IMR-90 (cell line): ENCODE results near the gene HPN.

ENCODE experiments used
- BHLHE40 ChIP-seq: fragments of 150-350 bp; IDR thresholded peaks from 2 replicates; pipeline ENCODE4 v1.6.1; 2016; ENCODE audit warnings: mild to moderate bottlenecking, low read depth, low read length
- FOS ChIP-seq: fragments of 150-350 bp; IDR thresholded peaks from 2 replicates; pipeline ENCODE4 v1.6.1; 2016; ENCODE audit warnings: low read depth, low read length
- MAFK ChIP-seq: IDR thresholded peaks from 2 replicates; pipeline ENCODE4 v1.6.1; 2012; ENCODE audit warnings: low read depth, low read length, improper control_type of control experiment
- MAZ ChIP-seq: IDR thresholded peaks from 2 replicates; pipeline ENCODE4 v1.6.1; 2012; ENCODE audit warnings: low read depth, mild to moderate bottlenecking, low read length, improper control_type of control experiment, moderate library complexity, borderline replicate concordance
- MXI1 ChIP-seq: IDR thresholded peaks from 2 replicates; pipeline ENCODE4 v1.6.1; 2012; ENCODE audit warnings: low read depth, mild to moderate bottlenecking, low read length, moderate library complexity, borderline replicate concordance
- POLR2A ChIP-seq: IDR thresholded peaks from 2 replicates; pipeline ENCODE4 v1.6.1; 2012; ENCODE audit warnings: mild to moderate bottlenecking, low read depth, low read length
- RAD21 ChIP-seq: IDR thresholded peaks from 2 replicates; pipeline ENCODE4 v1.6.1; 2012; ENCODE audit warnings: low read length, improper control_type of control experiment
- RCOR1 ChIP-seq: IDR thresholded peaks from 2 replicates; pipeline ENCODE4 v1.6.1; 2012; ENCODE audit warnings: mild to moderate bottlenecking, low read length, improper control_type of control experiment; ENCODE audit not compliant: insufficient replicate concordance
- RFX5 ChIP-seq: IDR thresholded peaks from 2 replicates; pipeline ENCODE4 v1.8.0; 2012; ENCODE audit warnings: low read depth, mild to moderate bottlenecking, low read length, moderate library complexity
- SMC3 ChIP-seq: fragments of 150-350 bp; IDR thresholded peaks from 2 replicates; pipeline ENCODE4 v1.6.1; 2016; ENCODE audit warnings: low read depth, mild to moderate bottlenecking, antibody characterized with exemption, low read length, moderate library complexity
- TF ChIP-seq, protein P1 (sequence below): conservative IDR thresholded peaks from 2 replicates; pipeline ENCODE4 v1.5.1; 2012; ENCODE audit warnings: mild to moderate bottlenecking, low read depth, low read length, improper control_type of control experiment
- TF ChIP-seq, protein P2 (sequence below): fragments of 150-350 bp; IDR thresholded peaks from 2 replicates; pipeline ENCODE4 v1.6.1; 2016; ENCODE audit warnings: low read depth, mild to moderate bottlenecking, low read length, moderate library complexity, borderline replicate concordance
- TF ChIP-seq, protein P3 (sequence below): fragments of 150-350 bp; IDR thresholded peaks from 2 replicates; pipeline ENCODE4 v1.6.1; 2017; ENCODE audit warnings: mild to moderate bottlenecking, antibody characterized with exemption, low read length, low read depth

DNA sequence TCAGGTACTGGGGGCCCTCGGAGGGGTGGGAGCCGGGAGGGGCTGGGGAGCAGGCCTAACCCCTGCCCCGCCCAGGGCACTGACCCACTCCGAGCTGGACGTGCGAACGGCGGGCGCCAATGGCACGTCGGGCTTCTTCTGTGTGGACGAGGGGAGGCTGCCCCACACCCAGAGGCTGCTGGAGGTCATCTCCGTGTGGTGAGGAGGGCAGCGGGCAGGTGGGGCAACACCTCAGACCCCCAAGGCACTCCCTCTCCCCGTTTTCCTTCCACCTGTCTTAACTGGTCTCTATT is 18.2 kb downstream of the HPN start:
- no peak for TF ChIP-seq POLR2A
- no peak for TF ChIP-seq RAD21
- TF ChIP-seq, protein P1, sequence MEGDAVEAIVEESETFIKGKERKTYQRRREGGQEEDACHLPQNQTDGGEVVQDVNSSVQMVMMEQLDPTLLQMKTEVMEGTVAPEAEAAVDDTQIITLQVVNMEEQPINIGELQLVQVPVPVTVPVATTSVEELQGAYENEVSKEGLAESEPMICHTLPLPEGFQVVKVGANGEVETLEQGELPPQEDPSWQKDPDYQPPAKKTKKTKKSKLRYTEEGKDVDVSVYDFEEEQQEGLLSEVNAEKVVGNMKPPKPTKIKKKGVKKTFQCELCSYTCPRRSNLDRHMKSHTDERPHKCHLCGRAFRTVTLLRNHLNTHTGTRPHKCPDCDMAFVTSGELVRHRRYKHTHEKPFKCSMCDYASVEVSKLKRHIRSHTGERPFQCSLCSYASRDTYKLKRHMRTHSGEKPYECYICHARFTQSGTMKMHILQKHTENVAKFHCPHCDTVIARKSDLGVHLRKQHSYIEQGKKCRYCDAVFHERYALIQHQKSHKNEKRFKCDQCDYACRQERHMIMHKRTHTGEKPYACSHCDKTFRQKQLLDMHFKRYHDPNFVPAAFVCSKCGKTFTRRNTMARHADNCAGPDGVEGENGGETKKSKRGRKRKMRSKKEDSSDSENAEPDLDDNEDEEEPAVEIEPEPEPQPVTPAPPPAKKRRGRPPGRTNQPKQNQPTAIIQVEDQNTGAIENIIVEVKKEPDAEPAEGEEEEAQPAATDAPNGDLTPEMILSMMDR: no peak
- TF ChIP-seq MAFK: no peak
- TF ChIP-seq FOS: no peak
- TF ChIP-seq, protein P2, sequence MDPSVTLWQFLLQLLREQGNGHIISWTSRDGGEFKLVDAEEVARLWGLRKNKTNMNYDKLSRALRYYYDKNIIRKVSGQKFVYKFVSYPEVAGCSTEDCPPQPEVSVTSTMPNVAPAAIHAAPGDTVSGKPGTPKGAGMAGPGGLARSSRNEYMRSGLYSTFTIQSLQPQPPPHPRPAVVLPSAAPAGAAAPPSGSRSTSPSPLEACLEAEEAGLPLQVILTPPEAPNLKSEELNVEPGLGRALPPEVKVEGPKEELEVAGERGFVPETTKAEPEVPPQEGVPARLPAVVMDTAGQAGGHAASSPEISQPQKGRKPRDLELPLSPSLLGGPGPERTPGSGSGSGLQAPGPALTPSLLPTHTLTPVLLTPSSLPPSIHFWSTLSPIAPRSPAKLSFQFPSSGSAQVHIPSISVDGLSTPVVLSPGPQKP: no peak
- no peak for TF ChIP-seq MXI1
- TF ChIP-seq BHLHE40: no peak
- TF ChIP-seq, protein P3, sequence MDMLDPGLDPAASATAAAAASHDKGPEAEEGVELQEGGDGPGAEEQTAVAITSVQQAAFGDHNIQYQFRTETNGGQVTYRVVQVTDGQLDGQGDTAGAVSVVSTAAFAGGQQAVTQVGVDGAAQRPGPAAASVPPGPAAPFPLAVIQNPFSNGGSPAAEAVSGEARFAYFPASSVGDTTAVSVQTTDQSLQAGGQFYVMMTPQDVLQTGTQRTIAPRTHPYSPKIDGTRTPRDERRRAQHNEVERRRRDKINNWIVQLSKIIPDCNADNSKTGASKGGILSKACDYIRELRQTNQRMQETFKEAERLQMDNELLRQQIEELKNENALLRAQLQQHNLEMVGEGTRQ: no peak
- no peak for TF ChIP-seq RFX5
- TF ChIP-seq SMC3: no peak
- TF ChIP-seq MAZ: no peak
- TF ChIP-seq RCOR1: no peak
